Spleen (tissue), 7 donors: Measurements from ENCODE around the gene PSMD1.

Source experiments
- CTCF ChIP-seq, 11 experiments: fragments of 200-600 bp in 7 of 11; fragments of 450-650 bp in 4 of 11; sonication (generic) in 4 of 11; IDR thresholded peaks in 8 of 11; conservative IDR thresholded peaks in 3 of 11; 1 replicate in 7 of 11; 2 replicates in 4 of 11; pipeline versions ENCODE4 v1.4.0 to v1.8.0; 2016 to 2021; ENCODE audit warnings: antibody characterized with exemption in 11 of 11, inconsistent platforms in 4 of 11, mild to moderate bottlenecking in 1 of 11
- POLR2A ChIP-seq, 3 donors: fragments of 450-650 bp; IDR thresholded peaks; one replicate each; pipeline ENCODE4 v1.5.1; 2017; ENCODE audit warnings: antibody characterized with exemption in 3 of 3, mild to moderate bottlenecking in 1 of 3
- donor health status: DM: no; HTN: no; CAD: no; lungs with moderate emphysema.
- donor health status: DM: no; HTN: no; CAD: no.
- donor health status: DM: no; HTN: no; CAD: no.

- TF ChIP-seq CTCF (IDR thresholded peaks at IDR 0.05 in 8 of 11, conservative IDR thresholded peaks at IDR 0.05 in 3 of 11): peak in 9 of 11 experiments; percentile 21 to 58 (median 43)
- no peak for TF ChIP-seq POLR2A (IDR thresholded peaks at IDR 0.05)
Measured at GRCh38 chr2:231191896-231192872, 135.5 kb downstream of the PSMD1 start.
